Caco-2 (cell line): ENCODE results near the gene ALG3. TPM values are rescaled to one million over a fixed set of nuclear protein-coding genes. Genes with fewer than 3 reads are reported as not detected.
A peak's percentile ranks its signal among the peaks of the same experiment; 100 is the strongest.

Source experiments
- BruUV-seq: library from RNA; stranded (reverse); fragments of 400-500 nt; replicated peaks from 2 replicates; lab custom pipeline; 2021; lab: Mats Ljungman, UMichigan
- CTCF ChIA-PET: fragments of 300-600 bp; sonication (Branson Sonifier 250); formaldehyde crosslinking; loops from one replicate; lab custom pipeline; 2022; ENCODE audit warnings: antibody characterized with exemption; lab: Charles Lee
- POLR2A ChIA-PET: fragments of 300-600 bp; sonication (Branson Sonifier 250); formaldehyde crosslinking; loops from one replicate; lab custom pipeline; 2022; ENCODE audit warnings: antibody characterized with exemption; lab: Charles Lee
- DNase-seq, 2 experiments: peaks; one replicate each; pipeline versions ENCODE4 v3.0.0 to v3.0.0-alpha.2; 2020 to 2022
- H3K27me3 ChIP-seq: replicated peaks from 2 replicates; pipeline ENCODE4 v1.6.0; 2011; ENCODE audit warnings: low read length; ENCODE audit not compliant: control insufficient read depth, insufficient read depth
- H3K36me3 ChIP-seq: 2 replicates; pipeline ENCODE4 v1.5.1; 2011; ENCODE audit warnings: low read length; ENCODE audit not compliant: control insufficient read depth, insufficient read depth
- H3K4me1 ChIP-seq: fragments of 250-450 bp; sonication (Bioruptor Pico); 2 replicates; pipeline ENCODE4 v1.5.1; 2020; ENCODE audit warnings: mild to moderate bottlenecking
- H3K4me3 ChIP-seq: 2 replicates; pipeline ENCODE4 v1.5.1; 2011; ENCODE audit warnings: low read depth, mild to moderate bottlenecking, control low read depth, low read length
- H3K9me3 ChIP-seq: fragments of 250-450 bp; sonication (Bioruptor Pico); 2 replicates; pipeline ENCODE4 v1.5.1; 2020; ENCODE audit warnings: mild to moderate bottlenecking, moderate library complexity
- H3K27ac Mint-ChIP-seq: one replicate; pipeline ENCODE4 v1.8.0; 2022; ENCODE audit warnings: mixed read lengths; ENCODE audit not compliant: unreplicated experiment
- H3K27me3 Mint-ChIP-seq: one replicate; pipeline ENCODE4 v1.8.0; 2022; ENCODE audit warnings: mixed read lengths; ENCODE audit not compliant: insufficient read depth, unreplicated experiment
- H3K36me3 Mint-ChIP-seq: one replicate; pipeline ENCODE4 v1.8.0; 2022; ENCODE audit warnings: mild to moderate bottlenecking, mixed read lengths; ENCODE audit not compliant: insufficient read depth, unreplicated experiment
- H3K4me1 Mint-ChIP-seq: one replicate; pipeline ENCODE4 v1.8.0; 2022; ENCODE audit warnings: low read depth, mixed read lengths; ENCODE audit not compliant: unreplicated experiment
- H3K4me3 Mint-ChIP-seq: one replicate; pipeline ENCODE4 v1.8.0; 2022; ENCODE audit warnings: mild to moderate bottlenecking, moderate library complexity, mixed read lengths; ENCODE audit not compliant: unreplicated experiment
- H3K9me3 Mint-ChIP-seq: one replicate; pipeline ENCODE4 v1.8.0; 2022; ENCODE audit warnings: mixed read lengths; ENCODE audit not compliant: unreplicated experiment
- CTCF ChIP-seq, 2 experiments: fragments of 200-600 bp in 1 of 2; IDR thresholded peaks; 1 replicate in 1 of 2; 2 replicates in 1 of 2; pipeline versions ENCODE4 v1.5.1 to v1.8.0; 2011 to 2022; ENCODE audit warnings: antibody characterized with exemption in 1 of 2, control low read depth in 1 of 2, inconsistent platforms in 1 of 2, low read depth in 1 of 2, low read length in 1 of 2, mild to moderate bottlenecking in 1 of 2, moderate library complexity in 1 of 2; ENCODE audit not compliant: insufficient read depth in 1 of 2, severe bottlenecking in 1 of 2, unreplicated experiment in 1 of 2
- intact Hi-C: fragments of 100-400 bp; cut with micrococcal nuclease; formaldehyde crosslinking; loops from one replicate; pipeline ENCODE4 v1.10.0; 2022; ENCODE audit not compliant: unreplicated experiment
- total RNA-seq: library from RNA; stranded (reverse); gene quantifications from 2 replicates; pipeline ENCODE4 v1.2.3, GENCODE V29; 2022

Gene ALG3
- total RNA-seq, 1 experiment from 2014 or later, result 73.4 TPM

- TF ChIP-seq CTCF (IDR thresholded peaks at IDR 0.05; ENCODE audit: insufficient read depth in 1 of 2, low read depth in 1 of 2, low read length in 1 of 2, severe bottlenecking in 1 of 2, unreplicated experiment in 1 of 2), result no peak
- H3K27me3 ChIP-seq, result peaks cover 4% of the 10 kb centered on the region
- no peak overlapping the region for H3K4me3 ChIP-seq
- POLR2A ChIA-PET, result no interaction called here
- Mint-ChIP-seq H3K27me3 (peaks cover 11% of the 10 kb centered on the region), H3K27ac (no peak overlapping the region), H3K9me3 (no peaks in the 10 kb centered on the region), H3K36me3 (peaks cover 26% of the 10 kb centered on the region), H3K4me3 (no peak overlapping the region), H3K4me1 (peaks cover 6% of the 10 kb centered on the region)
- no peaks in the 10 kb centered on the region for H3K9me3 ChIP-seq
- peaks cover 9% of the 10 kb centered on the region; the same call in 1 of the 2 replicates for H3K4me1 ChIP-seq
- CTCF ChIA-PET, result no interaction called here
- BruUV-seq, result no TSS peak
- intact Hi-C loops, result no loop called here
- DNase-seq, result no peak
- H3K36me3 ChIP-seq, result no peaks in the 10 kb centered on the region
These were observed 8.5 kb upstream of the ALG3 start for GRCh38 chr3:184257083-184257915.

- intact Hi-C loops, result no loop called here
- Mint-ChIP-seq H3K27ac (no peak overlapping the region), H3K36me3 (peaks cover 17% of the 10 kb centered on the region), H3K27me3 (peaks cover 5% of the 10 kb centered on the region), H3K9me3 (no peaks in the 10 kb centered on the region), H3K4me3 (no peak overlapping the region), H3K4me1 (no peaks in the 10 kb centered on the region)
- Histone ChIP-seq H3K27me3 (peaks cover 2% of the 10 kb centered on the region), H3K36me3 (no peaks in the 10 kb centered on the region), H3K4me3 (no peak overlapping the region), H3K9me3 (no peaks in the 10 kb centered on the region), H3K4me1 (peaks cover 4% of the 10 kb centered on the region; the same call in 1 of the 2 replicates)
- ChIA-PET CTCF (no interaction called here), POLR2A (no interaction called here)
- no peak for TF ChIP-seq CTCF (IDR thresholded peaks at IDR 0.05; ENCODE audit: insufficient read depth in 1 of 2, low read depth in 1 of 2, low read length in 1 of 2, severe bottlenecking in 1 of 2, unreplicated experiment in 1 of 2)
- DNase-seq, result no peak
- no TSS peak for BruUV-seq
These were observed 6.7 kb upstream of the ALG3 start for GRCh38 chr3:184255291-184256039.

GRCh38 chr3:184250167-184250828, 1.5 kb upstream of the ALG3 start:
- CTCF ChIA-PET, result interaction anchor here (1.0 kb wide), 2 partner anchors 10 to 76 kb away, joined by 4 to 5 read pairs; no protein-coding TSS in a partner anchor
- Mint-ChIP-seq H3K36me3 (peaks cover 16% of the 10 kb centered on the region), H3K27ac (peak overlapping the region; percentile 96), H3K9me3 (no peaks in the 10 kb centered on the region), H3K4me1 (no peaks in the 10 kb centered on the region), H3K4me3 (peak overlapping the region; percentile 89), H3K27me3 (no peaks in the 10 kb centered on the region)
- H3K36me3 ChIP-seq, result no peaks in the 10 kb centered on the region
- BruUV-seq, result no TSS peak
- TF ChIP-seq CTCF (IDR thresholded peaks at IDR 0.05; ENCODE audit: insufficient read depth in 1 of 2, low read depth in 1 of 2, low read length in 1 of 2, severe bottlenecking in 1 of 2, unreplicated experiment in 1 of 2), result peak; percentile 74 to 92
- peak overlapping the region; percentile 89 for H3K4me3 ChIP-seq
- H3K27me3 ChIP-seq, result no peaks in the 10 kb centered on the region
- H3K9me3 ChIP-seq, result no peaks in the 10 kb centered on the region
- intact Hi-C loops, result loop anchor here (1.0 kb wide), 1 partner anchor 12 kb away; no protein-coding TSS in a partner anchor
- H3K4me1 ChIP-seq, result no peaks in the 10 kb centered on the region
- POLR2A ChIA-PET, result no interaction called here
- peak; percentile 93 for DNase-seq
